GM19467 (cell line): ENCODE data around the gene PRAF2.

Source experiments
- ATAC-seq: cut with Tn5 transposase; IDR thresholded peaks from one replicate; pipeline ENCODE4 v1.9.1; 2021; ENCODE audit warnings: mild to moderate bottlenecking, moderate library complexity; ENCODE audit not compliant: unreplicated experiment

Gene PRAF2

GRCh38 chrX:49073601-49074575, at the start of gene PRAF2:
Gene PRAF2, minus strand, starts transcription at chrX:49074002. Its CDS starts 15 bp downstream, at chrX:49073987.
- peak; percentile 63 for ATAC-seq

GRCh38 chrX:49122499-49122898, 48.7 kb upstream of the PRAF2 start:
- no peak for ATAC-seq

- no peak for ATAC-seq
Measured at GRCh38 chrX:49120091-49120490, 46.3 kb upstream of the PRAF2 start.

GRCh38 chrX:49117581-49117980, 43.8 kb upstream of the PRAF2 start:
- ATAC-seq, result no peak

GRCh38 chrX:49116716-49117115, 42.9 kb upstream of the PRAF2 start:
- no peak for ATAC-seq

- ATAC-seq, result no peak
Measured at GRCh38 chrX:49116076-49116475, 42.3 kb upstream of the PRAF2 start.

- no peak for ATAC-seq
Measured at GRCh38 chrX:49111791-49112190, 38.0 kb upstream of the PRAF2 start.

GRCh38 chrX:49110417-49110816, 36.6 kb upstream of the PRAF2 start:
- ATAC-seq, result no peak

- ATAC-seq, result no peak
Measured at GRCh38 chrX:49108641-49109040, 34.8 kb upstream of the PRAF2 start.

GRCh38 chrX:49106930-49107329, 33.1 kb upstream of the PRAF2 start:
- no peak for ATAC-seq

GRCh38 chrX:49106296-49106695, 32.5 kb upstream of the PRAF2 start:
- ATAC-seq, result no peak

- no peak for ATAC-seq
Measured at GRCh38 chrX:49103637-49104036, 29.8 kb upstream of the PRAF2 start.

GRCh38 chrX:49102190-49102589, 28.4 kb upstream of the PRAF2 start:
- no peak for ATAC-seq

- peak; percentile 7 for ATAC-seq
Measured at GRCh38 chrX:49101629-49101984, 27.8 kb upstream of the PRAF2 start.

GRCh38 chrX:49100704-49101628, 27.2 kb upstream of the PRAF2 start:
- ATAC-seq, result peak; percentile 89

- no peak for ATAC-seq
Measured at GRCh38 chrX:49096419-49096818, 22.6 kb upstream of the PRAF2 start.

- ATAC-seq, result no peak
Measured at GRCh38 chrX:49089553-49089952, 15.8 kb upstream of the PRAF2 start.

GRCh38 chrX:49082271-49082871, 8.6 kb upstream of the PRAF2 start:
- ATAC-seq, result no peak

GRCh38 chrX:49079489-49080428, 6.0 kb upstream of the PRAF2 start, which contains the start of gene WDR45:
Gene WDR45, minus strand, starts transcription at chrX:49079887. Its CDS starts 1,792 bp downstream, at chrX:49078095.
- ATAC-seq, result no peak

GRCh38 chrX:49077941-49078340, 4.1 kb upstream of the PRAF2 start:
- no peak for ATAC-seq
